ENCODE measurements around the gene LETM1. TPM values are rescaled to one million over a fixed set of nuclear protein-coding genes. Genes with fewer than 3 reads are reported as not detected.
A peak's percentile ranks its signal among the peaks of the same experiment; 100 is the strongest.

LETM1 gene
- total and polyA plus RNA-seq, 4 donors, result 21.7 to 47.1 (median 26.8) TPM

DNA sequence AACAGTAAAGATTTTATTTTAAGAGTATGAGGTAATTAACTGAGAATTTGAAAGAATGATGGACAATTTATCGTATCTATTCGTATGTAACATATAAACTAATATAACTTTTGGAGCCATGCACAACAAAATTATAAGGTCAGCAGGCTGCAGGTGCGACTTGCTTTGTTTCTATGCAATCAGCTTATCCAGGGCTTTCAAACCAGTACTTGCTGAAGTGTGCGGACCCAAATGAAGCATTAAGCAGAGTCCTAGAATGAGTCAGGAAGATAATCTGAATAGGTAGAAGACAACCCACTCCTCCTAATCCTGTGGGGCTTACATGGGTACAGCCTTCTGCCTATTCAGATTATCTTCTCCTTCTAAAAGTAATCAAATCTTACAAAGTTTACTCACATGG lies 17.3 kb upstream of the LETM1 start:
- ATAC-seq (ENCODE audit: insufficient read depth, low FRiP score) (no peak), DNase-seq (no peak)
- no peak overlapping the region for H3K9ac ChIP-seq (ENCODE audit: insufficient read depth in 1 of 2, low read length in 2 of 2)
- H3K27ac ChIP-seq (ENCODE audit: low read depth in 1 of 2, low read length in 1 of 2), result no peak overlapping the region
- no peaks in the 10 kb centered on the region for H3K9me3 ChIP-seq (ENCODE audit: control insufficient read depth in 4 of 4, insufficient read depth in 3 of 4, low read length in 3 of 4)
- TF ChIP-seq, protein P1, sequence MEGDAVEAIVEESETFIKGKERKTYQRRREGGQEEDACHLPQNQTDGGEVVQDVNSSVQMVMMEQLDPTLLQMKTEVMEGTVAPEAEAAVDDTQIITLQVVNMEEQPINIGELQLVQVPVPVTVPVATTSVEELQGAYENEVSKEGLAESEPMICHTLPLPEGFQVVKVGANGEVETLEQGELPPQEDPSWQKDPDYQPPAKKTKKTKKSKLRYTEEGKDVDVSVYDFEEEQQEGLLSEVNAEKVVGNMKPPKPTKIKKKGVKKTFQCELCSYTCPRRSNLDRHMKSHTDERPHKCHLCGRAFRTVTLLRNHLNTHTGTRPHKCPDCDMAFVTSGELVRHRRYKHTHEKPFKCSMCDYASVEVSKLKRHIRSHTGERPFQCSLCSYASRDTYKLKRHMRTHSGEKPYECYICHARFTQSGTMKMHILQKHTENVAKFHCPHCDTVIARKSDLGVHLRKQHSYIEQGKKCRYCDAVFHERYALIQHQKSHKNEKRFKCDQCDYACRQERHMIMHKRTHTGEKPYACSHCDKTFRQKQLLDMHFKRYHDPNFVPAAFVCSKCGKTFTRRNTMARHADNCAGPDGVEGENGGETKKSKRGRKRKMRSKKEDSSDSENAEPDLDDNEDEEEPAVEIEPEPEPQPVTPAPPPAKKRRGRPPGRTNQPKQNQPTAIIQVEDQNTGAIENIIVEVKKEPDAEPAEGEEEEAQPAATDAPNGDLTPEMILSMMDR (IDR thresholded peaks at IDR 0.05; ENCODE audit: control extremely low read depth, extremely low read depth), result no peak
- 74 to 84% methylated on average over 4 of the region's 4 CpGs for WGBS, 2 donors
- H3K4me3 ChIP-seq, result no peak overlapping the region
- H3K4me1 ChIP-seq (ENCODE audit: control insufficient read depth in 5 of 5, insufficient read depth in 5 of 5, low read length in 5 of 5), result peaks cover 1 to 32% (median 10%) of the 10 kb centered on the region in 5 donors
- no peaks in the 10 kb centered on the region for H3K36me3 ChIP-seq (ENCODE audit: control insufficient read depth in 4 of 4, insufficient read depth in 4 of 4, low read length in 4 of 4)
- no peaks in the 10 kb centered on the region for H3K27me3 ChIP-seq (ENCODE audit: control insufficient read depth in 3 of 3, insufficient read depth in 3 of 3, low read length in 2 of 3)

DNA sequence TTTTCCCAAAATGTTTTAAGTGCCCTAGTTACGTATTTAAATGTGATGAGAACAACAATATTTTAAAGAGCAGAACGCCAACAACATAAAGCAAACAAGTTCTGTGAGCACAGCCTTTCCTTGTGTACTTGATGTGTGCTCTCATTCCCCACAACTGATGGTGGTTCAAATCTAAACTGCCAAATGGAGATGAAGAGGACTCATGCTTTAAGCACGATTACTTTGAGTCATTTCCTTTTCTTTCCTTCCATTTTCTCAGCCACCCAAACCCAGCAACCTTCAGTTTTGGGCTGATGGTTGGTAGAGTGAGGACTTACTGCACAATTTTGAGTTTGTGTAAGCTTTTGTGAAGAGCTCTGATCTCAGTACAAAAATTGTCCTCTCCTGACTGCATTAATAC lies 16.9 kb upstream of the LETM1 start:
- Histone ChIP-seq H3K9me3 (ENCODE audit: control insufficient read depth in 4 of 4, insufficient read depth in 3 of 4, low read length in 3 of 4) (no peaks in the 10 kb centered on the region), H3K4me3 (no peak overlapping the region), H3K27me3 (ENCODE audit: control insufficient read depth in 3 of 3, insufficient read depth in 3 of 3, low read length in 2 of 3) (no peaks in the 10 kb centered on the region), H3K4me1 (ENCODE audit: control insufficient read depth in 5 of 5, insufficient read depth in 5 of 5, low read length in 5 of 5) (peaks cover 1 to 32% (median 10%) of the 10 kb centered on the region in 5 donors), H3K9ac (ENCODE audit: insufficient read depth in 1 of 2, low read length in 2 of 2) (peak overlapping the region in 1 of 2 donors; percentile 81), H3K27ac (ENCODE audit: low read depth in 1 of 2, low read length in 1 of 2) (no peak overlapping the region), H3K36me3 (ENCODE audit: control insufficient read depth in 4 of 4, insufficient read depth in 4 of 4, low read length in 4 of 4) (no peaks in the 10 kb centered on the region)
- DNase-seq, result no peak
- TF ChIP-seq, protein P1 (IDR thresholded peaks at IDR 0.05; ENCODE audit: control extremely low read depth, extremely low read depth), result no peak
- WGBS, 2 donors, result 39 to 53% methylated on average over 3 of the region's 3 CpGs
- no peak for ATAC-seq (ENCODE audit: insufficient read depth, low FRiP score)

DNA sequence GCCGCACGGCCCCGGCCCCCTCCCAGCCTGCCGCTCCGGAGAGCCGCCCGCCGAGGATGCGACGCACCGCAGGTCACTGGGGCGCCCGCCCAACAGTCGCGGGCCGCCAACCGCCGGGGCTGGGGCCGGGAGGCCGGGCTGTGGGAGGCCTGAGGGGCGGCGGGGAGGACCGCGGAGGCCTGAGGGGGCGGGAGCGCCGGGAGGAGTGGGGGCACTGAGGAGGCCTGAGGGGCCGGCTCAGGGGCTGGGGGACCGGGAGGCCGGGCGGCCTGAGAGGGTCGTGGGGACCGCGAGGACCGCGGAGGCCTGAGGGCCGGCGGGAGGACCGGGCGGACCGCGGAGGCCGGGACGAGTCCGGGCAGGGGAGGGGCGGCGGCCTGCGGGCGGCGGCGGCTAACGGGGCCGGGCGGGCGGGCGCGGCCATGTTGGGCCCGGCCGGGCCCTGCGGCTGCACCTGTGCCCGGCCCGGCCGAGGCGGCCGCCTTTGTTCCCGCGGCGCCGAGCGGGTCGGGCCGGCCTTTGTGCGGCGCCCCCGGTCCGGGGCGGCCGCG lies 15.6 kb upstream of the LETM1 start:
- WGBS, 2 donors, result 0 to 1% methylated on average over 23 to 79 of the region's 79 CpGs
- H3K9ac ChIP-seq (ENCODE audit: insufficient read depth in 1 of 2, low read length in 2 of 2), result no peak overlapping the region
- TF ChIP-seq, protein P1 (IDR thresholded peaks at IDR 0.05; ENCODE audit: control extremely low read depth, extremely low read depth), result no peak
- H3K4me1 ChIP-seq (ENCODE audit: control insufficient read depth in 5 of 5, insufficient read depth in 5 of 5, low read length in 5 of 5), result peaks cover 1 to 32% (median 10%) of the 10 kb centered on the region in 5 donors
- ATAC-seq (ENCODE audit: insufficient read depth, low FRiP score), result no peak
- DNase-seq, result peak; percentile 40 to 55 (median 54)
- peak overlapping the region; percentile 80 to 92 for H3K27ac ChIP-seq (ENCODE audit: low read depth in 1 of 2, low read length in 1 of 2)
- no peaks in the 10 kb centered on the region for H3K36me3 ChIP-seq (ENCODE audit: control insufficient read depth in 4 of 4, insufficient read depth in 4 of 4, low read length in 4 of 4)
- no peaks in the 10 kb centered on the region for H3K9me3 ChIP-seq (ENCODE audit: control insufficient read depth in 4 of 4, insufficient read depth in 3 of 4, low read length in 3 of 4)
- no peaks in the 10 kb centered on the region for H3K27me3 ChIP-seq (ENCODE audit: control insufficient read depth in 3 of 3, insufficient read depth in 3 of 3, low read length in 2 of 3)
- H3K4me3 ChIP-seq, result peak overlapping the region; percentile 88

Measured in lung (tissue), 12 donors.